HepG2 (cell line): ENCODE data around the gene GYS1. TPM values are rescaled to one million over a fixed set of nuclear protein-coding genes. Genes with fewer than 3 reads are reported as not detected.
A peak's percentile ranks its signal among the peaks of the same experiment; 100 is the strongest.

Source experiments
- CBFB ChIP-seq: sonication (generic); formaldehyde crosslinking; IDR thresholded peaks from 2 replicates; pipeline ENCODE4 v1.4.0; 2020; ENCODE audit warnings: missing genetic modification reagents
- E2F1 ChIP-seq: sonication (generic); formaldehyde crosslinking; IDR thresholded peaks from 2 replicates; pipeline ENCODE4 v1.5.0; 2020; ENCODE audit warnings: missing genetic modification reagents
- FOXK2 ChIP-seq: fragments of 450-650 bp; IDR thresholded peaks from 2 replicates; pipeline ENCODE4 v1.6.1; 2016
- GATAD2A ChIP-seq: IDR thresholded peaks from 2 replicates; pipeline ENCODE4 v1.6.1; 2016
- HNRNPH1 ChIP-seq: fragments of 200-400 bp; formaldehyde crosslinking; optimal IDR thresholded peaks from 2 replicates; pipeline ENCODE3; 2017; ENCODE audit warnings: mild to moderate bottlenecking, low read depth, low read length
- JDP2 ChIP-seq: sonication (generic); formaldehyde crosslinking; IDR thresholded peaks from 2 replicates; pipeline ENCODE4 v1.8.1; 2022; ENCODE audit warnings: missing genetic modification reagents, borderline replicate concordance
- KDM2A ChIP-seq: sonication (generic); formaldehyde crosslinking; IDR thresholded peaks from 2 replicates; pipeline ENCODE4 v1.4.0; 2020; ENCODE audit warnings: low read depth, missing genetic modification reagents, borderline replicate concordance
- MAFG ChIP-seq: sonication (generic); formaldehyde crosslinking; IDR thresholded peaks from 2 replicates; pipeline ENCODE4 v1.5.1; 2020; ENCODE audit warnings: mild to moderate bottlenecking, missing genetic modification reagents
- MAZ ChIP-seq, 2 experiments: sonication (generic) in 1 of 2; formaldehyde crosslinking in 1 of 2; IDR thresholded peaks; 2 replicates each; pipeline versions ENCODE4 v1.5.0 to v1.6.1; 2012 to 2020; ENCODE audit warnings: low read depth in 2 of 2, mild to moderate bottlenecking in 2 of 2, borderline replicate concordance in 1 of 2, improper control_type of control experiment in 1 of 2, low read length in 1 of 2, missing genetic modification reagents in 1 of 2, moderate library complexity in 1 of 2
- NFIC ChIP-seq: IDR thresholded peaks from 2 replicates; pipeline ENCODE4 v1.6.1; 2012; ENCODE audit warnings: mild to moderate bottlenecking, low read length, inconsistent platforms
- ZFP62 ChIP-seq: sonication (generic); formaldehyde crosslinking; IDR thresholded peaks from 2 replicates; pipeline ENCODE4 v1.4.0; 2020; ENCODE audit warnings: missing genetic modification reagents
- ZFX ChIP-seq: sonication (generic); formaldehyde crosslinking; IDR thresholded peaks from 2 replicates; pipeline ENCODE4 v1.4.0; 2020; ENCODE audit warnings: mild to moderate bottlenecking, low read depth, missing genetic modification reagents, moderate library complexity
- ZNF142 ChIP-seq: sonication (generic); formaldehyde crosslinking; IDR thresholded peaks from 2 replicates; pipeline ENCODE4 v1.4.0; 2020; ENCODE audit warnings: missing genetic modification reagents
- ZNF326 ChIP-seq: sonication (generic); formaldehyde crosslinking; IDR thresholded peaks from 2 replicates; pipeline ENCODE4 v1.4.0; 2020; ENCODE audit warnings: missing genetic modification reagents, borderline replicate concordance
- polyA plus RNA-seq, 8 experiments: library from polyadenylated mRNA; depleted of rRNA in 3 of 8; stranded (reverse) in 7 of 8; unstranded in 1 of 8; fragments of >200 nt; fragmentation: Illumina TruSeq in 4 of 8; extraction: Trizol in 4 of 8; gene quantifications; 2 replicates each; pipeline versions ENCODE4 v1.2.1 to v1.2.3, GENCODE V29; 2011 to 2016; ENCODE audit warnings: low read depth in 4 of 8, missing spikeins in 1 of 8, mixed read lengths in 1 of 8; ENCODE audit not compliant: insufficient read depth in 1 of 8
- total RNA-seq, 5 experiments: library from RNA; depleted of rRNA; stranded (reverse); fragments of >200 nt; fragmentation: Illumina TruSeq; extraction: Trizol; gene quantifications; 2 replicates each; pipeline ENCODE4 v1.2.3, GENCODE V29; 2016; ENCODE audit warnings: low read depth in 1 of 5
- TF ChIP-seq, protein P1 (sequence below): sonication (generic); formaldehyde crosslinking; IDR thresholded peaks from 2 replicates; pipeline ENCODE4 v1.5.0; 2020; ENCODE audit warnings: mild to moderate bottlenecking, low read depth, missing genetic modification reagents, borderline replicate concordance
- TF ChIP-seq, protein P2 (sequence below): sonication (generic); formaldehyde crosslinking; IDR thresholded peaks from 2 replicates; pipeline ENCODE4 v1.4.0; 2020; ENCODE audit warnings: missing genetic modification reagents, low read depth, mild to moderate bottlenecking, borderline replicate concordance
- TF ChIP-seq, protein P3 (sequence below): sonication (generic); formaldehyde crosslinking; conservative IDR thresholded peaks from 2 replicates; pipeline ENCODE4 v1.4.0; 2020; ENCODE audit warnings: missing genetic modification reagents

The GYS1 gene
- total and polyA plus RNA-seq, 2 of the 13 experiments (the other 11 are each of a cell fraction or from before 2014, with no cell fraction given): 18.4 to 42.1 TPM

GRCh38 chr19:48967346-48968178, 25.5 kb downstream of the GYS1 start (continued):
- TF ChIP-seq, protein P1, sequence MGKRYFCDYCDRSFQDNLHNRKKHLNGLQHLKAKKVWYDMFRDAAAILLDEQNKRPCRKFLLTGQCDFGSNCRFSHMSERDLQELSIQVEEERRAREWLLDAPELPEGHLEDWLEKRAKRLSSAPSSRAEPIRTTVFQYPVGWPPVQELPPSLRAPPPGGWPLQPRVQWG (CRISPR knock-in tag): no peak
- no peak for TF ChIP-seq FOXK2
- TF ChIP-seq E2F1: 0 out of 2 replicates have a peak, but pooled peaks have one; percentile 15
- TF ChIP-seq, protein P2, sequence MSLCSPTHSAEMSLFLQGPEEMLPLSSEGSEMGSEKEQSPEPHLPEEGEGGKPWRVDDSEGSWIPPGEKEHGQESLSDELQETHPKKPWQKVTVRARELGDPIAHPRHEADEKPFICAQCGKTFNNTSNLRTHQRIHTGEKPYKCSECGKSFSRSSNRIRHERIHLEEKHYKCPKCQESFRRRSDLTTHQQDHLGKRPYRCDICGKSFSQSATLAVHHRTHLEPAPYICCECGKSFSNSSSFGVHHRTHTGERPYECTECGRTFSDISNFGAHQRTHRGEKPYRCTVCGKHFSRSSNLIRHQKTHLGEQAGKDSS: no peak
- peak; percentile 45; the same call in 1 of the 2 replicates for TF ChIP-seq ZNF142
- TF ChIP-seq ZFP62 (CRISPR knock-in tag): no peak
- peak; percentile 22; the same call in 1 of the 2 replicates for TF ChIP-seq NFIC
- peak; percentile 20; the same call in 1 of the 2 replicates for TF ChIP-seq JDP2 (CRISPR knock-in tag)
- peak; percentile 82 for TF ChIP-seq KDM2A (CRISPR knock-in tag)
- peak; percentile 91 for TF ChIP-seq HNRNPH1
- TF ChIP-seq ZFX (CRISPR knock-in tag): peak; percentile 42; the same call in 1 of the 2 replicates
- TF ChIP-seq GATAD2A (CRISPR knock-in tag): no peak; the same call in 1 of the 2 replicates
- no peak; the same call in none of the 2 replicates for TF ChIP-seq CBFB (CRISPR knock-in tag)
- peak; percentile 89 for TF ChIP-seq MAFG
- TF ChIP-seq ZNF326: peak; percentile 96
- TF ChIP-seq MAZ (IDR thresholded peaks at IDR 0.05; ENCODE audit: borderline replicate concordance, low read depth, low read length): no peak
- peak; percentile 16; the same call in 1 of the 2 replicates for TF ChIP-seq MAZ (CRISPR knock-in tag; IDR thresholded peaks at IDR 0.05; ENCODE audit: low read depth)
- TF ChIP-seq, protein P3, sequence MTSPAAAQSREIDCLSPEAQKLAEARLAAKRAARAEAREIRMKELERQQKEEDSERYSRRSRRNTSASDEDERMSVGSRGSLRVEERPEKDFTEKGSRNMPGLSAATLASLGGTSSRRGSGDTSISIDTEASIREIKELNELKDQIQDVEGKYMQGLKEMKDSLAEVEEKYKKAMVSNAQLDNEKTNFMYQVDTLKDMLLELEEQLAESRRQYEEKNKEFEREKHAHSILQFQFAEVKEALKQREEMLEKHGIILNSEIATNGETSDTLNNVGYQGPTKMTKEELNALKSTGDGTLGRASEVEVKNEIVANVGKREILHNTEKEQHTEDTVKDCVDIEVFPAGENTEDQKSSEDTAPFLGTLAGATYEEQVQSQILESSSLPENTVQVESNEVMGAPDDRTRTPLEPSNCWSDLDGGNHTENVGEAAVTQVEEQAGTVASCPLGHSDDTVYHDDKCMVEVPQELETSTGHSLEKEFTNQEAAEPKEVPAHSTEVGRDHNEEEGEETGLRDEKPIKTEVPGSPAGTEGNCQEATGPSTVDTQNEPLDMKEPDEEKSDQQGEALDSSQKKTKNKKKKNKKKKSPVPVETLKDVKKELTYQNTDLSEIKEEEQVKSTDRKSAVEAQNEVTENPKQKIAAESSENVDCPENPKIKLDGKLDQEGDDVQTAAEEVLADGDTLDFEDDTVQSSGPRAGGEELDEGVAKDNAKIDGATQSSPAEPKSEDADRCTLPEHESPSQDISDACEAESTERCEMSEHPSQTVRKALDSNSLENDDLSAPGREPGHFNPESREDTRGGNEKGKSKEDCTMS: no peak
